B cell (primary cell): ENCODE measurements around the gene MYH1. TPM values are rescaled to one million over a fixed set of nuclear protein-coding genes. Genes with fewer than 3 reads are reported as not detected.

Experiments
- polyA plus RNA-seq: library from polyadenylated mRNA; depleted of rRNA; stranded (reverse); fragments of >200 nt; gene quantifications from 2 replicates; pipeline ENCODE4 v1.2.3, GENCODE V29; 2012
- total RNA-seq, 2 donors: library from RNA; stranded (reverse); fragments of 120-200 nt in 1 of 2; gene quantifications; 1 replicate in 1 of 2; 2 replicates in 1 of 2; pipeline versions ENCODE4 v1.2.3 to v1.2.4, GENCODE V29; 2013 to 2022

Gene MYH1
- total and polyA plus RNA-seq, 2 donors (not counting 1 experiment from before 2014, with no cell fraction given): not detected

Other genes with a start within 250 kb of the MYH1 start
- not detected in 2 replicates for gene MYH13, start 145.5 kb downstream of the MYH1 start, total RNA-seq
- gene MYH13, start 145.5 kb downstream of the MYH1 start, polyA plus RNA-seq: not detected in 2 replicates
- not detected in 2 replicates for gene MYH8, start 96.6 kb downstream of the MYH1 start, total RNA-seq
- not detected in 2 replicates for gene MYH8, start 96.6 kb downstream of the MYH1 start, polyA plus RNA-seq
- gene MYH4, start 49.0 kb downstream of the MYH1 start, total RNA-seq: not detected in 2 replicates
- gene MYH4, start 49.0 kb downstream of the MYH1 start, polyA plus RNA-seq: not detected in 2 replicates
- not detected in 2 replicates for gene MYH2, start 31.1 kb upstream of the MYH1 start, total RNA-seq
- not detected in 2 replicates for gene MYH2, start 31.1 kb upstream of the MYH1 start, polyA plus RNA-seq
- 10.9 and 13.5 TPM in 2 replicates for gene MYH3, start 138.8 kb upstream of the MYH1 start, total RNA-seq
- gene MYH3, start 138.8 kb upstream of the MYH1 start, polyA plus RNA-seq: 8.3 and 9.4 TPM in 2 replicates
- gene SCO1, start 179.0 kb upstream of the MYH1 start, total RNA-seq: 28.6 and 33.1 TPM in 2 replicates
- gene SCO1, start 179.0 kb upstream of the MYH1 start, polyA plus RNA-seq: 5.9 and 8.4 TPM in 2 replicates
- 29.1 and 32.4 TPM in 2 replicates for gene ADPRM, start 179.1 kb upstream of the MYH1 start, total RNA-seq
- gene ADPRM, start 179.1 kb upstream of the MYH1 start, polyA plus RNA-seq: 19.9 and 24.3 TPM in 2 replicates
- gene TMEM220, start 211.5 kb upstream of the MYH1 start, total RNA-seq: 4.9 and 7.4 TPM in 2 replicates
- 2.5 and 2.9 TPM in 2 replicates for gene TMEM220, start 211.5 kb upstream of the MYH1 start, polyA plus RNA-seq